Measurements from ENCODE around the gene TSKS.
"Not testable (repeated sequence)": the region's sequence is repeated elsewhere in the genome, so short reads cannot be mapped to it uniquely, and the experiment has no call there.

The TSKS gene

GRCh38 chr19:49727217-49728030 lies 35.7 kb downstream of the TSKS start:
- H3K4me3 ChIP-seq (ENCODE audit: low read length) = no peak overlapping the region
- TF ChIP-seq EZH2phosphoT487 (IDR thresholded peaks at IDR 0.05; ENCODE audit: low read depth) = no peak
- no peak for TF ChIP-seq CTCF (IDR thresholded peaks at IDR 0.05; ENCODE audit: low read depth, low read length)

DNA sequence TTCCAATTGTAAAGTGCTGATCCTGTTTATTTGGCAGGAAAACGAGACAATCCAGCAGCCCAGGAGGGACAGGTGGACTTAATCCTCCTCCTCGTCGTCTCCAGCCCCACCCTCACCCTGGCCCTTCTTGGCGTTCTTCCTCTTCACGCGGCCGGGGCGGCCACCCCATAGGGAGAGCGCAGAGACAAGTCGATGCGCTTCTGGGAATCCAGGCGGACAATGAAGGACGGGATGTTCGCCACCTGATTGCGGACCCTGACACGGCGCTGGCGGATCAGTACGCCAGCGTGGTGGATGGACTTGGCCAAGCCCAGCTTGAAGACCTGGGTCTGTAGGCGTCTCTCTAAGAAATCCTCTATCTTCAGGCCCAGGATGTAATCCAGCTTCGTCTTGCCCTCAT lies 43.7 kb downstream of the TSKS start:
- not testable (repeated sequence) for H3K9ac ChIP-seq (ENCODE audit: low read length)

More at GRCh38 chr19:49727217-49728030, 35.7 kb downstream of the TSKS start:
- H3K79me2 ChIP-seq (ENCODE audit: low read length) = no peaks in the 10 kb centered on the region
- no peak overlapping the region for H3K27ac ChIP-seq (ENCODE audit: low read length)
- no peaks in the 10 kb centered on the region for H3K36me3 ChIP-seq (replicated peaks; ENCODE audit: low read depth, low read length)
- H3K4me2 ChIP-seq (ENCODE audit: low read length) = no peak overlapping the region
- H4K20me1 ChIP-seq (ENCODE audit: insufficient read depth, low read length) = no peaks in the 10 kb centered on the region
- H3K9me3 ChIP-seq (ENCODE audit: insufficient read depth, low read length) = no peaks in the 10 kb centered on the region
- H3K4me1 ChIP-seq (ENCODE audit: low read length) = no peaks in the 10 kb centered on the region
- H3K27me3 ChIP-seq (ENCODE audit: low read depth, low read length) = no peaks in the 10 kb centered on the region
- no peak overlapping the region for H3K9ac ChIP-seq (ENCODE audit: low read length)
- no peak overlapping the region for H2AFZ ChIP-seq (ENCODE audit: low read depth, low read length)

DNA sequence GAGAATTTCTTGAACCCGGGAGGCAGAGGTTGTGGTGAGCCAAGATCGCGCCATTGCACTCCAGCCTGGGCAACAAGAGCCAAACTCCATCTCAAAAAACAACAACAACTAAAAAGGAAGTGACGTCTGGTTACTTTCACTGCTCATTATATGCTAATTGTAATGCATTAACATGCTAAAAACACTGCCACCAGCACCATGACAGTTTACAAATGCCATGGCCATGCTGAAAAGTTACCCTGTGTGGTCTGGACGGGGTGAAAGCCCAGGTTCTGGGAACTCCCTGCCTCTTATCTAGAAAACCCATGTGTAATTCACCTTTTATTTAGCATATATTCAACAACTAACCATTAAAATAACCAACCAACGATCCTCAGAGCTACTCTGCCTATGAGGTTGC lies 44.1 kb downstream of the TSKS start:
- Histone ChIP-seq H2AFZ (ENCODE audit: low read depth, low read length) (no peak overlapping the region), H3K27me3 (ENCODE audit: low read depth, low read length) (no peaks in the 10 kb centered on the region), H3K79me2 (ENCODE audit: low read length) (no peaks in the 10 kb centered on the region), H3K4me3 (ENCODE audit: low read length) (no peak overlapping the region), H3K27ac (ENCODE audit: low read length) (no peak overlapping the region), H3K4me2 (ENCODE audit: low read length) (no peak overlapping the region), H3K9ac (ENCODE audit: low read length) (no peak overlapping the region), H3K9me3 (ENCODE audit: insufficient read depth, low read length) (no peaks in the 10 kb centered on the region), H3K4me1 (ENCODE audit: low read length) (peaks cover 4% of the 10 kb centered on the region; the same call in 1 of the 2 replicates), H4K20me1 (ENCODE audit: insufficient read depth, low read length) (no peaks in the 10 kb centered on the region), H3K36me3 (replicated peaks; ENCODE audit: low read depth, low read length) (no peaks in the 10 kb centered on the region)
- no peak for TF ChIP-seq CTCF (IDR thresholded peaks at IDR 0.05; ENCODE audit: low read depth, low read length)
- TF ChIP-seq EZH2phosphoT487 (IDR thresholded peaks at IDR 0.05; ENCODE audit: low read depth) = no peak

More for the DNA sequence above, 43.7 kb downstream of the TSKS start:
- H2AFZ ChIP-seq (ENCODE audit: low read depth, low read length); H3K27ac ChIP-seq (ENCODE audit: low read length); H3K4me3 ChIP-seq (ENCODE audit: low read length); H3K9me3 ChIP-seq (ENCODE audit: insufficient read depth, low read length); H4K20me1 ChIP-seq (ENCODE audit: insufficient read depth, low read length); H3K79me2 ChIP-seq (ENCODE audit: low read length); H3K27me3 ChIP-seq (ENCODE audit: low read depth, low read length); H3K4me2 ChIP-seq (ENCODE audit: low read length); H3K4me1 ChIP-seq (ENCODE audit: low read length); H3K36me3 ChIP-seq (replicated peaks; ENCODE audit: low read depth, low read length): not testable (repeated sequence)

DNA sequence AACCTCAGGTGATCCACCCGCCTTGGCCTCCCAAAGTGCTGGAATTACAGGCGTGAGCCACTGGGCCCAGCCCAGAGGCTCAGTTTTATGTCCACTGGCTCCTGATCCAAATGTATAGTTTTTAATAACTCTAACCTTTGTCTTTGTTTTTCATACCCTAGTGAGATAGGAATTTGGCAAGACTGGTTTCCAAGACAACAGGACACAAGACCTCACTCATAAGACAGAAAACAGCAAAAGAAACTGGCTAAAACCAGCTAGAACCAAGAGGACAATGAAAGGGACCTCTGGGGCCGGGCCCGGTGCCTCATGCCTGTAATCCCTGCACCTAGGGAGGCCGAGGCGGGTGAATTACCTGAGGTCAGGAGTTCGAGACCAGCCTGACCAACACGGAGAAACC lies 44.6 kb downstream of the TSKS start:
- Histone ChIP-seq H3K4me3 (ENCODE audit: low read length) (no peak overlapping the region), H3K27me3 (ENCODE audit: low read depth, low read length) (no peaks in the 10 kb centered on the region), H3K4me1 (ENCODE audit: low read length) (peaks cover 4% of the 10 kb centered on the region; the same call in 1 of the 2 replicates), H3K79me2 (ENCODE audit: low read length) (no peaks in the 10 kb centered on the region), H3K9me3 (ENCODE audit: insufficient read depth, low read length) (no peaks in the 10 kb centered on the region), H4K20me1 (ENCODE audit: insufficient read depth, low read length) (no peaks in the 10 kb centered on the region), H3K9ac (ENCODE audit: low read length) (no peak overlapping the region), H3K27ac (ENCODE audit: low read length) (no peak overlapping the region), H3K36me3 (replicated peaks; ENCODE audit: low read depth, low read length) (no peaks in the 10 kb centered on the region), H2AFZ (ENCODE audit: low read depth, low read length) (no peak overlapping the region), H3K4me2 (ENCODE audit: low read length) (no peak overlapping the region)
- no peak for TF ChIP-seq EZH2phosphoT487 (IDR thresholded peaks at IDR 0.05; ENCODE audit: low read depth)
- no peak for TF ChIP-seq CTCF (IDR thresholded peaks at IDR 0.05; ENCODE audit: low read depth, low read length)

Data from OCI-LY3 (cell line).